DOHH2 (cell line): Measurements from ENCODE around the gene TLR9.

Experiments
- EZH2phosphoT487 ChIP-seq: fragments of 200-600 bp; sonication (generic); IDR thresholded peaks from 2 replicates; pipeline ENCODE4 v1.6.1; 2017; ENCODE audit warnings: borderline replicate concordance, mild to moderate bottlenecking, antibody characterized with exemption, low read length, moderate library complexity, mixed read lengths
- TF ChIP-seq, protein P1 (sequence below): fragments of 200-600 bp; sonication (generic); IDR thresholded peaks from one replicate; pipeline ENCODE4 v1.5.1; 2014; ENCODE audit warnings: antibody characterized with exemption, mild to moderate bottlenecking, low read depth, low read length; ENCODE audit not compliant: poor library complexity, severe bottlenecking

DNA sequence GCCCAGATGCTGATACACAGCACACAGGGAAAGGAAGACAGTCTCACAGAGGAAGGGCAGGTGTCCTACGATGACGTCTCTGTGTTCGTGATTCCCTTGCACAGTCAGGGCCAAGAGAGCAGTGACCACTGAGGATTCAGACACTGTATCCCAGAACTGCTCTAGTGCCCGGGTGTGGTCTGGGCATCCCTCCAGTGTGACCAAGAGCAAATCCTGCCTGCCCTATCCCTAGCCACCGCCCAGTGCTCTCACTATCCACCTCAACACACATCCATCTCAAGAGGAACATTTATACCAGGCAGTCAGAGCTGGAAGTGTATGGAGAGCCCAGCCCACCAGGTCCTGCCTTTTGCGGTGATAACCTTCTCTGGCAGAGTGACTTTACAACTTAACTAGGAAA lies 24.2 kb upstream of the TLR9 start:
- TF ChIP-seq, protein P1, sequence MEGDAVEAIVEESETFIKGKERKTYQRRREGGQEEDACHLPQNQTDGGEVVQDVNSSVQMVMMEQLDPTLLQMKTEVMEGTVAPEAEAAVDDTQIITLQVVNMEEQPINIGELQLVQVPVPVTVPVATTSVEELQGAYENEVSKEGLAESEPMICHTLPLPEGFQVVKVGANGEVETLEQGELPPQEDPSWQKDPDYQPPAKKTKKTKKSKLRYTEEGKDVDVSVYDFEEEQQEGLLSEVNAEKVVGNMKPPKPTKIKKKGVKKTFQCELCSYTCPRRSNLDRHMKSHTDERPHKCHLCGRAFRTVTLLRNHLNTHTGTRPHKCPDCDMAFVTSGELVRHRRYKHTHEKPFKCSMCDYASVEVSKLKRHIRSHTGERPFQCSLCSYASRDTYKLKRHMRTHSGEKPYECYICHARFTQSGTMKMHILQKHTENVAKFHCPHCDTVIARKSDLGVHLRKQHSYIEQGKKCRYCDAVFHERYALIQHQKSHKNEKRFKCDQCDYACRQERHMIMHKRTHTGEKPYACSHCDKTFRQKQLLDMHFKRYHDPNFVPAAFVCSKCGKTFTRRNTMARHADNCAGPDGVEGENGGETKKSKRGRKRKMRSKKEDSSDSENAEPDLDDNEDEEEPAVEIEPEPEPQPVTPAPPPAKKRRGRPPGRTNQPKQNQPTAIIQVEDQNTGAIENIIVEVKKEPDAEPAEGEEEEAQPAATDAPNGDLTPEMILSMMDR = no peak
- TF ChIP-seq EZH2phosphoT487 = no peak
